ENCODE results near the gene ATP11A.

Gene ATP11A

DNA sequence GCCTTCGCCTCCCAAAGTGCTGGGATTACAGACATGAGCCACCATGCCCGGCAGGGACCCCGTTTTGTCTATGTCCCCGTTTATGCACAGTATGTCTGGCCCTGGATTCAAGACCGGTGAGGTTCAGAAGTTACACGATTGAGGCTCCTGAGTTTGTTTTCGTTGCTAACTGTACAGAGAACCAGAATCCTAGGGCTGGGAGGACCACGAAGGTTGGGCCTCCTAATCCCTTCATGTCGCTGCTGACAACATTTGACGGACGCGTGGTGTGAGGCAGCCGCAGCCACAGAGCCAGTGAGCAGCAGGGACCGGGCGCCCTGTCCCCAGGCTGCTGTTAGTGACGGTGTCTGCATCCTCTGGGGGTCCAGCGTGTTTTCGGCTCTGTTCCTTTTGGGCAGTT lies 91.4 kb downstream of the ATP11A start:
- ChIA-PET POLR2A (no interaction called here), CTCF (no interaction called here)
- Histone ChIP-seq H3K9me3 (ENCODE audit: control insufficient read depth, insufficient read depth, low read depth, low read length) (no peaks in the 10 kb centered on the region), H3K4me3 (ENCODE audit: low read depth, low read length) (no peak overlapping the region), H3K36me3 (ENCODE audit: control insufficient read depth in 2 of 2, insufficient read depth in 1 of 2, low read length in 2 of 2) (peaks cover 0 to 6% of the 10 kb centered on the region in 2 experiments; a peak in 1 of 3 replicates), H3K4me1 (ENCODE audit: control insufficient read depth, insufficient read depth, low read length) (no peaks in the 10 kb centered on the region), H3K27ac (ENCODE audit: extremely low read depth, low read depth, low read length) (no peak overlapping the region)
- TF ChIP-seq KLF9 (tag by site-specific recombination; IDR thresholded peaks at IDR 0.05; ENCODE audit: low read depth) (no peak), ZNF544 (tag by site-specific recombination; IDR thresholded peaks at IDR 0.05) (no peak), ZNF621 (tag by site-specific recombination; IDR thresholded peaks at IDR 0.05) (no peak), ZBTB1 (tag by site-specific recombination; IDR thresholded peaks at IDR 0.05) (no peak), ZNF561 (tag by site-specific recombination; IDR thresholded peaks at IDR 0.05; ENCODE audit: borderline replicate concordance) (no peak), EGR2 (tag by site-specific recombination; IDR thresholded peaks at IDR 0.05; ENCODE audit: low read depth) (no peak), OVOL3 (tag by site-specific recombination; IDR thresholded peaks at IDR 0.05) (no peak)
- TF ChIP-seq, protein P1, sequence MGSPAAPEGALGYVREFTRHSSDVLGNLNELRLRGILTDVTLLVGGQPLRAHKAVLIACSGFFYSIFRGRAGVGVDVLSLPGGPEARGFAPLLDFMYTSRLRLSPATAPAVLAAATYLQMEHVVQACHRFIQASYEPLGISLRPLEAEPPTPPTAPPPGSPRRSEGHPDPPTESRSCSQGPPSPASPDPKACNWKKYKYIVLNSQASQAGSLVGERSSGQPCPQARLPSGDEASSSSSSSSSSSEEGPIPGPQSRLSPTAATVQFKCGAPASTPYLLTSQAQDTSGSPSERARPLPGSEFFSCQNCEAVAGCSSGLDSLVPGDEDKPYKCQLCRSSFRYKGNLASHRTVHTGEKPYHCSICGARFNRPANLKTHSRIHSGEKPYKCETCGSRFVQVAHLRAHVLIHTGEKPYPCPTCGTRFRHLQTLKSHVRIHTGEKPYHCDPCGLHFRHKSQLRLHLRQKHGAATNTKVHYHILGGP (tag by site-specific recombination; IDR thresholded peaks at IDR 0.05): no peak
- TF ChIP-seq, protein P2, sequence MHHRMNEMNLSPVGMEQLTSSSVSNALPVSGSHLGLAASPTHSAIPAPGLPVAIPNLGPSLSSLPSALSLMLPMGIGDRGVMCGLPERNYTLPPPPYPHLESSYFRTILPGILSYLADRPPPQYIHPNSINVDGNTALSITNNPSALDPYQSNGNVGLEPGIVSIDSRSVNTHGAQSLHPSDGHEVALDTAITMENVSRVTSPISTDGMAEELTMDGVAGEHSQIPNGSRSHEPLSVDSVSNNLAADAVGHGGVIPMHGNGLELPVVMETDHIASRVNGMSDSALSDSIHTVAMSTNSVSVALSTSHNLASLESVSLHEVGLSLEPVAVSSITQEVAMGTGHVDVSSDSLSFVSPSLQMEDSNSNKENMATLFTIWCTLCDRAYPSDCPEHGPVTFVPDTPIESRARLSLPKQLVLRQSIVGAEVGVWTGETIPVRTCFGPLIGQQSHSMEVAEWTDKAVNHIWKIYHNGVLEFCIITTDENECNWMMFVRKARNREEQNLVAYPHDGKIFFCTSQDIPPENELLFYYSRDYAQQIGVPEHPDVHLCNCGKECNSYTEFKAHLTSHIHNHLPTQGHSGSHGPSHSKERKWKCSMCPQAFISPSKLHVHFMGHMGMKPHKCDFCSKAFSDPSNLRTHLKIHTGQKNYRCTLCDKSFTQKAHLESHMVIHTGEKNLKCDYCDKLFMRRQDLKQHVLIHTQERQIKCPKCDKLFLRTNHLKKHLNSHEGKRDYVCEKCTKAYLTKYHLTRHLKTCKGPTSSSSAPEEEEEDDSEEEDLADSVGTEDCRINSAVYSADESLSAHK (tag by site-specific recombination; IDR thresholded peaks at IDR 0.05): no peak
- TF ChIP-seq, protein P3, sequence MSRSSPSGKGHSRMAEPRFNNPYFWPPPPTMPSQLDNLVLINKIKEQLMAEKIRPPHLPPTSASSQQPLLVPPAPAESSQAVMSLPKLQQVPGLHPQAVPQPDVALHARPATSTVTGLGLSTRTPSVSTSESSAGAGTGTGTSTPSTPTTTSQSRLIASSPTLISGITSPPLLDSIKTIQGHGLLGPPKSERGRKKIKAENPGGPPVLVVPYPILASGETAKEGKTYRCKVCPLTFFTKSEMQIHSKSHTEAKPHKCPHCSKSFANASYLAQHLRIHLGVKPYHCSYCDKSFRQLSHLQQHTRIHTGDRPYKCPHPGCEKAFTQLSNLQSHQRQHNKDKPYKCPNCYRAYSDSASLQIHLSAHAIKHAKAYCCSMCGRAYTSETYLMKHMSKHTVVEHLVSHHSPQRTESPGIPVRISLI (tag by site-specific recombination; IDR thresholded peaks at IDR 0.05): no peak

GRCh38 chr13:112781881-112782361 lies 92.1 kb downstream of the ATP11A start:
- TF ChIP-seq ZNF138 (tag by site-specific recombination; IDR thresholded peaks at IDR 0.05; ENCODE audit: borderline replicate concordance): no peak
- no peak for TF ChIP-seq ZBTB8A (tag by site-specific recombination; IDR thresholded peaks at IDR 0.05)
- TF ChIP-seq ZBTB17 (tag by site-specific recombination; IDR thresholded peaks at IDR 0.05): no peak
- no peak for TF ChIP-seq ZNF558 (tag by site-specific recombination; IDR thresholded peaks at IDR 0.05)
- no peak for TF ChIP-seq ZNF549 (tag by site-specific recombination; IDR thresholded peaks at IDR 0.05)
- no peak for TF ChIP-seq BCL11B (tag by site-specific recombination; IDR thresholded peaks at IDR 0.05; ENCODE audit: low read depth)
- no peak for TF ChIP-seq GLI4 (tag by site-specific recombination; IDR thresholded peaks at IDR 0.05)
- TF ChIP-seq ZEB2 (tag by site-specific recombination; IDR thresholded peaks at IDR 0.05): no peak
- no peak for TF ChIP-seq ZBTB44 (tag by site-specific recombination; IDR thresholded peaks at IDR 0.05)
- TF ChIP-seq ZNF768 (tag by site-specific recombination; IDR thresholded peaks at IDR 0.05): no peak
- no peak for TF ChIP-seq ZBTB21 (tag by site-specific recombination; IDR thresholded peaks at IDR 0.05)
- TF ChIP-seq ZNF146 (tag by site-specific recombination; IDR thresholded peaks at IDR 0.05): no peak
- TF ChIP-seq, protein P4, sequence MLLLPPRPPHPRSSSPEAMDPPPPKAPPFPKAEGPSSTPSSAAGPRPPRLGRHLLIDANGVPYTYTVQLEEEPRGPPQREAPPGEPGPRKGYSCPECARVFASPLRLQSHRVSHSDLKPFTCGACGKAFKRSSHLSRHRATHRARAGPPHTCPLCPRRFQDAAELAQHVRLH (tag by site-specific recombination; IDR thresholded peaks at IDR 0.05): no peak
- no peak for TF ChIP-seq ZNF624 (tag by site-specific recombination; IDR thresholded peaks at IDR 0.05)
- TF ChIP-seq ZNF677 (tag by site-specific recombination; IDR thresholded peaks at IDR 0.05): no peak
- no peak for TF ChIP-seq ZNF510 (tag by site-specific recombination; IDR thresholded peaks at IDR 0.05; ENCODE audit: insufficient replicate concordance)
- no peaks in the 10 kb centered on the region for H3K9me3 ChIP-seq (ENCODE audit: control insufficient read depth, insufficient read depth, low read depth, low read length)
- no peak overlapping the region for H3K4me3 ChIP-seq (ENCODE audit: low read depth, low read length)
- POLR2A ChIA-PET: no interaction called here
- peaks cover 0 to 6% of the 10 kb centered on the region in 2 experiments; a peak in 1 of 3 replicates for H3K36me3 ChIP-seq (ENCODE audit: control insufficient read depth in 2 of 2, insufficient read depth in 1 of 2, low read length in 2 of 2)
- CTCF ChIA-PET: no interaction called here
- H3K27ac ChIP-seq (ENCODE audit: extremely low read depth, low read depth, low read length): no peak overlapping the region
- H3K4me1 ChIP-seq (ENCODE audit: control insufficient read depth, insufficient read depth, low read length): no peaks in the 10 kb centered on the region

Measured in HEK293 (cell line).